Spleen (tissue), 11 donors: ENCODE data around the gene SLC22A23. TPM values are rescaled to one million over a fixed set of nuclear protein-coding genes. Genes with fewer than 3 reads are reported as not detected.
A peak's percentile ranks its signal among the peaks of the same experiment; 100 is the strongest.

Experiments used
- DNase-seq: peaks from one replicate; pipeline ENCODE4 v3.0.0-alpha.2; 2020
- H3K27ac ChIP-seq, 8 donors: fragments of 200-600 bp; sonication (generic) in 7 of 8; 1 replicate in 4 of 8; 2 replicates in 4 of 8; pipeline versions ENCODE4 v1.5.0 to v1.8.0; 2016 to 2021; ENCODE audit warnings: inconsistent platforms in 4 of 8, mild to moderate bottlenecking in 4 of 8, moderate library complexity in 1 of 8
- H3K27me3 ChIP-seq, 7 donors: fragments of 200-600 bp; sonication (generic) in 6 of 7; replicated peaks in 1 of 7; 1 replicate in 4 of 7; 2 replicates in 3 of 7; pipeline versions ENCODE4 v1.5.0 to v1.8.0; 2016 to 2021; ENCODE audit warnings: inconsistent platforms in 3 of 7, mild to moderate bottlenecking in 1 of 7
- H3K36me3 ChIP-seq, 6 donors: fragments of 200-600 bp; sonication (generic) in 5 of 6; 1 replicate in 4 of 6; 2 replicates in 2 of 6; pipeline versions ENCODE4 v1.5.0 to v1.8.0; 2016 to 2021; ENCODE audit warnings: inconsistent platforms in 2 of 6
- H3K4me1 ChIP-seq, 6 donors: fragments of 200-600 bp; sonication (generic) in 5 of 6; 1 replicate in 3 of 6; 2 replicates in 3 of 6; pipeline versions ENCODE4 v1.5.0 to v1.8.0; 2016 to 2021; ENCODE audit warnings: inconsistent platforms in 3 of 6
- H3K4me3 ChIP-seq, 8 donors: fragments of 200-600 bp; sonication (generic) in 7 of 8; 1 replicate in 4 of 8; 2 replicates in 4 of 8; pipeline versions ENCODE4 v1.5.0 to v1.8.0; 2016 to 2021; ENCODE audit warnings: inconsistent platforms in 4 of 8, mild to moderate bottlenecking in 4 of 8, moderate library complexity in 2 of 8
- H3K9me3 ChIP-seq, 8 donors: fragments of 200-600 bp; sonication (generic) in 7 of 8; 1 replicate in 4 of 8; 2 replicates in 4 of 8; pipeline versions ENCODE4 v1.5.0 to v1.8.0; 2016 to 2021; ENCODE audit warnings: inconsistent platforms in 4 of 8
- POLR2A ChIP-seq, 3 donors: fragments of 450-650 bp; IDR thresholded peaks; one replicate each; pipeline ENCODE4 v1.5.1; 2017; ENCODE audit warnings: antibody characterized with exemption in 3 of 3, mild to moderate bottlenecking in 1 of 3
- POLR2AphosphoS5 ChIP-seq, 3 donors: sonication (generic); formaldehyde crosslinking; IDR thresholded peaks; one replicate each; pipeline ENCODE4 v1.5.1; 2017; ENCODE audit warnings: antibody characterized with exemption in 3 of 3
- WGBS, 5 donors: extraction: QIAGEN DNeasy Blood & Tissue Kit in 3 of 5; methylation state at CpG; one replicate each; pipeline versions ENCODE4 v1.1.5 to v1.1.7; 2013 to 2018; 5-methylcytosine and 5-hydroxymethylcytosine counted together
- intact Hi-C: fragments of 100-400 bp; cut with DNase I; formaldehyde crosslinking; loops from one replicate; pipeline ENCODE4 v1.15.0; 2023; ENCODE audit warnings: low total_unique reads
- polyA plus RNA-seq, 3 donors: library from polyadenylated mRNA; stranded (reverse); fragments of 200-250 nt; gene quantifications; one replicate each; pipeline ENCODE4 v1.2.1, GENCODE V29; 2013
- total RNA-seq, 7 donors: library from RNA; depleted of rRNA in 3 of 7; stranded (reverse); fragments of >200 nt in 3 of 7; fragmentation: NEBNext Ultra II Directional in 4 of 7; extraction: Animal tissue kit (Norgen Biotek cat#: 25700) in 4 of 7; gene quantifications; one replicate each; pipeline versions ENCODE4 v1.1.0 to v1.2.1, GENCODE V29; 2016 to 2021
- TF ChIP-seq, protein P1 (sequence below), 11 experiments: fragments of 200-600 bp in 7 of 11; fragments of 450-650 bp in 4 of 11; sonication (generic) in 4 of 11; IDR thresholded peaks in 8 of 11; conservative IDR thresholded peaks in 3 of 11; 1 replicate in 7 of 11; 2 replicates in 4 of 11; pipeline versions ENCODE4 v1.4.0 to v1.8.0; 2016 to 2021; ENCODE audit warnings: antibody characterized with exemption in 11 of 11, inconsistent platforms in 4 of 11, mild to moderate bottlenecking in 1 of 11
- donor health status: healthy with polysubstance abuse.
- donor health status: DM: no; HTN: no; CAD: no; lungs with moderate emphysema.
- donor health status: DM: no; HTN: no; CAD: no.
- donor health status: Bipolar disorder and iron deficiency.
- donor health status: healthy.
- donor health status: DM: no; HTN: no; CAD: no.
- donor health status: DM: yes; HTN: yes; CAD: no.

SLC22A23 gene
- total and polyA plus RNA-seq, 10 donors = 1.9 to 22.6 (median 18.3) TPM

DNA sequence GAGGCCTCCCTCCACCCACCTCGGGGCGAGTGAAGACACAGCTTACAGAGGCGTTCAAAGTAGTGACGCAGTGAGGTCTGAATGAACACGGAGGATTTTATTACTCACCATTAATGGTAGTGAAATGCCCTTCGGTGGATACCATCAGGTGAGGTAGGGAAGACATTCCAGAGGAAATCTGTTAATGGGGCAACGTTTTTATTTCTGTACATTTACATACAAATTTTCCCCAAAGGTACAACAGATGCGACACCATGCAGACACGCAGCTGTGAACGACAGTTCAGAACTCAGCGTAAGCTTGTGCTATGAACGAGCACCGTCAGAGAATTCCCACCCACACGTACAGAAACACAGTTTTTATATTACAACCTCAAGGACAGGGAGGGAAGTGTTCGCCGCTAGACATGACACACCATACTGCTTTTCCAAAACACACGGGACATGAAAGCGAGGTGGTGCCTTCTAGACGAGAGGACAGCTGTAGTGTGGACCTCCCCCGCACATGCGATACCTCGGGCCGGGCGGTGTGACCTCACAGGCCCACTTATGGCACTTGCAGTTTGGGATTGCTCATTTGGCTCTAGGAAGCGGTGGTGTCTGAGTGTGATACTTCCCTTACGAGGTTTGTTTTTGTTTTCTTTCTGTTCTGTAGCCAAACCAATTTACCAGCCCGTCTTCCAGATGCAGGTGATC lies 187.4 kb downstream of the SLC22A23 start:
- TF ChIP-seq POLR2A (IDR thresholded peaks at IDR 0.05) (no peak), POLR2AphosphoS5 (IDR thresholded peaks at IDR 0.05) (peak in 1 of 3 donors; percentile 2)
- TF ChIP-seq, protein P1, sequence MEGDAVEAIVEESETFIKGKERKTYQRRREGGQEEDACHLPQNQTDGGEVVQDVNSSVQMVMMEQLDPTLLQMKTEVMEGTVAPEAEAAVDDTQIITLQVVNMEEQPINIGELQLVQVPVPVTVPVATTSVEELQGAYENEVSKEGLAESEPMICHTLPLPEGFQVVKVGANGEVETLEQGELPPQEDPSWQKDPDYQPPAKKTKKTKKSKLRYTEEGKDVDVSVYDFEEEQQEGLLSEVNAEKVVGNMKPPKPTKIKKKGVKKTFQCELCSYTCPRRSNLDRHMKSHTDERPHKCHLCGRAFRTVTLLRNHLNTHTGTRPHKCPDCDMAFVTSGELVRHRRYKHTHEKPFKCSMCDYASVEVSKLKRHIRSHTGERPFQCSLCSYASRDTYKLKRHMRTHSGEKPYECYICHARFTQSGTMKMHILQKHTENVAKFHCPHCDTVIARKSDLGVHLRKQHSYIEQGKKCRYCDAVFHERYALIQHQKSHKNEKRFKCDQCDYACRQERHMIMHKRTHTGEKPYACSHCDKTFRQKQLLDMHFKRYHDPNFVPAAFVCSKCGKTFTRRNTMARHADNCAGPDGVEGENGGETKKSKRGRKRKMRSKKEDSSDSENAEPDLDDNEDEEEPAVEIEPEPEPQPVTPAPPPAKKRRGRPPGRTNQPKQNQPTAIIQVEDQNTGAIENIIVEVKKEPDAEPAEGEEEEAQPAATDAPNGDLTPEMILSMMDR (IDR thresholded peaks at IDR 0.05 in 8 of 11, conservative IDR thresholded peaks at IDR 0.05 in 3 of 11) = no peak
- Histone ChIP-seq H3K27ac (no peak overlapping the region), H3K4me1 (peaks cover 0 to 13% (median 2%) of the 10 kb centered on the region in 6 donors), H3K9me3 (no peaks in the 10 kb centered on the region), H3K4me3 (no peak overlapping the region), H3K27me3 (no peaks in the 10 kb centered on the region), H3K36me3 (peaks cover 0 to 93% (median 38%) of the 10 kb centered on the region in 6 donors)
- DNase-seq = peak; percentile 53
- intact Hi-C loops = no loop called here
- 81 to 87% (median 84%) methylated on average over 27 of the region's 27 CpGs for WGBS, 5 donors

- DNase-seq = peak; percentile 49
- TF ChIP-seq, protein P1 (IDR thresholded peaks at IDR 0.05 in 8 of 11, conservative IDR thresholded peaks at IDR 0.05 in 3 of 11) = no peak
- TF ChIP-seq POLR2A (IDR thresholded peaks at IDR 0.05) (no peak), POLR2AphosphoS5 (IDR thresholded peaks at IDR 0.05) (no peak)
These were observed 188.2 kb downstream of the SLC22A23 start for GRCh38 chr6:3268680-3269079.

GRCh38 chr6:3267162-3267561 lies 189.7 kb downstream of the SLC22A23 start:
- no peak overlapping the region for H3K27ac ChIP-seq
- no peaks in the 10 kb centered on the region for H3K9me3 ChIP-seq
- H3K4me3 ChIP-seq = no peak overlapping the region
- peak; percentile 49 for DNase-seq
- TF ChIP-seq POLR2AphosphoS5 (IDR thresholded peaks at IDR 0.05) (no peak), POLR2A (IDR thresholded peaks at IDR 0.05) (no peak)
- TF ChIP-seq, protein P1 (IDR thresholded peaks at IDR 0.05 in 8 of 11, conservative IDR thresholded peaks at IDR 0.05 in 3 of 11) = no peak
- 70 to 94% (median 85%) methylated on average over 5 of the region's 5 CpGs for WGBS, 5 donors
- H3K4me1 ChIP-seq = peaks cover 0 to 24% (median 10%) of the 10 kb centered on the region in 6 donors
- peaks cover 0 to 84% (median 40%) of the 10 kb centered on the region in 6 donors for H3K36me3 ChIP-seq
- intact Hi-C loops = no loop called here
- H3K27me3 ChIP-seq = no peaks in the 10 kb centered on the region

More at GRCh38 chr6:3268680-3269079, 188.2 kb downstream of the SLC22A23 start:
- Histone ChIP-seq H3K4me3 (no peak overlapping the region), H3K27ac (no peak overlapping the region), H3K27me3 (no peaks in the 10 kb centered on the region), H3K36me3 (peaks cover 0 to 95% (median 43%) of the 10 kb centered on the region in 6 donors), H3K9me3 (no peaks in the 10 kb centered on the region), H3K4me1 (peaks cover 0 to 20% (median 4%) of the 10 kb centered on the region in 6 donors)
- 86 to 95% (median 88%) methylated on average over 11 of the region's 11 CpGs for WGBS, 5 donors
- intact Hi-C loops = no loop called here

- Histone ChIP-seq H3K27me3 (no peaks in the 10 kb centered on the region), H3K4me1 (peaks cover 3 to 34% (median 19%) of the 10 kb centered on the region in 6 donors), H3K27ac (no peak overlapping the region), H3K4me3 (no peak overlapping the region), H3K36me3 (peaks cover 0 to 74% (median 30%) of the 10 kb centered on the region in 6 donors), H3K9me3 (no peaks in the 10 kb centered on the region)
- TF ChIP-seq POLR2AphosphoS5 (IDR thresholded peaks at IDR 0.05) (no peak), POLR2A (IDR thresholded peaks at IDR 0.05) (no peak)
- TF ChIP-seq, protein P1 (IDR thresholded peaks at IDR 0.05 in 8 of 11, conservative IDR thresholded peaks at IDR 0.05 in 3 of 11) = no peak
- 53 to 88% (median 60%) methylated on average over 5 to 9 of the region's 9 CpGs for WGBS, 5 donors
- intact Hi-C loops = no loop called here
- no peak for DNase-seq
These were observed 190.7 kb downstream of the SLC22A23 start for GRCh38 chr6:3266170-3266569.
